ENCODE measurements around the gene MEIG1.

Gene MEIG1

DNA sequence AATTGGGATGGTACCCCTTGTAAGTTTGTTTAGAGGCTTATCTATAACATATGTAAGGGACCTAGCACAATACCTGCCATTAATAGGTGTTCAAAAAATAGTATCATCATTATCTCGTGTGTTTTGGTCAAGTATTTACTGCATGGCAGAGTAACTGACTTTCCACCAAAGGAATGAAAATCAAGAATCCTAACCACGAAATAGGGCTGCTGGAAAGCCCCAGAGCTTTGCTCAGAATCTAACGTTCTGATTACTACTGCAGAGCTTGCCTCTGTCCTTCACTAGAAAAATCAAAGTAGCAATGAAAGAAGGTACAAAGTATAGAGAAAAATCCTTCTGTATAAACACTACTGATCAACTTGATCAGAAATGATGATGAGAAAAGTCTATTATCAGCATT is 40.2 kb upstream of the MEIG1 start:
- TF ChIP-seq ARNT (IDR thresholded peaks at IDR 0.05) = no peak
- TF ChIP-seq, protein P1, sequence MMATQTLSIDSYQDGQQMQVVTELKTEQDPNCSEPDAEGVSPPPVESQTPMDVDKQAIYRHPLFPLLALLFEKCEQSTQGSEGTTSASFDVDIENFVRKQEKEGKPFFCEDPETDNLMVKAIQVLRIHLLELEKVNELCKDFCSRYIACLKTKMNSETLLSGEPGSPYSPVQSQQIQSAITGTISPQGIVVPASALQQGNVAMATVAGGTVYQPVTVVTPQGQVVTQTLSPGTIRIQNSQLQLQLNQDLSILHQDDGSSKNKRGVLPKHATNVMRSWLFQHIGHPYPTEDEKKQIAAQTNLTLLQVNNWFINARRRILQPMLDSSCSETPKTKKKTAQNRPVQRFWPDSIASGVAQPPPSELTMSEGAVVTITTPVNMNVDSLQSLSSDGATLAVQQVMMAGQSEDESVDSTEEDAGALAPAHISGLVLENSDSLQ (IDR thresholded peaks at IDR 0.05) = no peak
- no peak for TF ChIP-seq NFRKB (IDR thresholded peaks at IDR 0.05)
- TF ChIP-seq FOXA1 (IDR thresholded peaks at IDR 0.05) = no peak
- TF ChIP-seq SP1 (IDR thresholded peaks at IDR 0.05) = no peak
- no peak for TF ChIP-seq FOXK2 (IDR thresholded peaks at IDR 0.05)
- DNase-seq (ENCODE audit: extremely low spot score) = no peak
- ChIA-PET POLR2A (no interaction called here), CTCF (no interaction called here)

DNA sequence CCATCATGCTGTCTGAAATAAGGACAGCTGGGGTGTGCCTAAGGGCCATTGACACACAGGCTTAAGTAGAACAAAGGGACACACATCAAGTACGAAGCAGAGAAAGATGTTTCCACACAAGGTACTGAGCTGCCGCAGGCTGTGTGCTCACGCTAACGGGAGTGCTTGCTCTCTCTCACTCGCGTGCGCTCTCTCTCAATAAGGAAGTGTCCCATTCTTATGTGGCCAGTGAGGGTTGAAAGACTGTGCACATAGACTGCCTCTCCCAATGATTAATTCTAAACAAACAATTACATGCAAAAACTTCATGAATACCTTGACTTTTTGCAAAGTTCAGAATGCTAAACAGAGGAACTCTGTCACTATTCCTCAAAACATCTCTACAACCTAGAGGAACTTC is 35.2 kb upstream of the MEIG1 start:
- no peak for DNase-seq (ENCODE audit: extremely low spot score)
- CTCF ChIA-PET = no interaction called here
- TF ChIP-seq, protein P1 (IDR thresholded peaks at IDR 0.05) = no peak
- TF ChIP-seq FOXM1 (IDR thresholded peaks at IDR 0.05; ENCODE audit: borderline replicate concordance) (no peak), HDGF (IDR thresholded peaks at IDR 0.05; ENCODE audit: borderline replicate concordance) (no peak), FOXK2 (IDR thresholded peaks at IDR 0.05) (no peak), ELF4 (IDR thresholded peaks at IDR 0.05) (no peak)
- POLR2A ChIA-PET = no interaction called here

DNA sequence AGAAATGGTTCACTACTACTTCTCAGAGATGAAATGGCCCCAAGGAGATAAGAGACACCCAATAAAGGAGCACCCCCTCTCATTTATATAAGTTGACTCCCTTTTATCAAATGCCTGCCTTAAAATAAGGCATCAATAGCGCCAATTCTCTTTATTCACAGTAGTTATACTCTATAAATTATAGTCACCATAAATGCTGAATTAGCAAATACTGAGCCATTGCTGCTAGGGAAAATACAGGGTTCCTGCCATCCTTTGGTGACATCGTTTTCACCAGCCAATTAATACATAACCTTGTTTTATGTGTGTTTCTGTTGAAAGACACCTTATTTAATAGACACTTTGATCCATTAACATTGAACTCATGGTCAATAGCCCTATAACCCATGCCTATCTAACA is 33.9 kb upstream of the MEIG1 start:
- DNase-seq (ENCODE audit: extremely low spot score) = no peak
- ChIA-PET CTCF (no interaction called here), POLR2A (no interaction called here)
- no peak for TF ChIP-seq CTBP1 (IDR thresholded peaks at IDR 0.05; ENCODE audit: borderline replicate concordance)
- TF ChIP-seq FOXM1 (IDR thresholded peaks at IDR 0.05; ENCODE audit: borderline replicate concordance) = no peak
- no peak for TF ChIP-seq ZNF384 (IDR thresholded peaks at IDR 0.05)
- TF ChIP-seq FOXA1 (IDR thresholded peaks at IDR 0.05) = no peak
- TF ChIP-seq, protein P1 (IDR thresholded peaks at IDR 0.05) = no peak
- TF ChIP-seq NFRKB (IDR thresholded peaks at IDR 0.05) = no peak
- no peak for TF ChIP-seq SUZ12 (IDR thresholded peaks at IDR 0.05)
- TF ChIP-seq FOXK2 (IDR thresholded peaks at IDR 0.05) = no peak
- no peak for TF ChIP-seq ELF4 (IDR thresholded peaks at IDR 0.05)
- TF ChIP-seq SP1 (IDR thresholded peaks at IDR 0.05) = no peak
- no peak for TF ChIP-seq L3MBTL2 (conservative IDR thresholded peaks at IDR 0.05)
- TF ChIP-seq TARDBP (IDR thresholded peaks at IDR 0.05) = no peak
- TF ChIP-seq ARNT (IDR thresholded peaks at IDR 0.05) = no peak
- TF ChIP-seq HDGF (IDR thresholded peaks at IDR 0.05; ENCODE audit: borderline replicate concordance) = no peak
- TF ChIP-seq LEF1 (IDR thresholded peaks at IDR 0.05; ENCODE audit: borderline replicate concordance) = no peak

DNA sequence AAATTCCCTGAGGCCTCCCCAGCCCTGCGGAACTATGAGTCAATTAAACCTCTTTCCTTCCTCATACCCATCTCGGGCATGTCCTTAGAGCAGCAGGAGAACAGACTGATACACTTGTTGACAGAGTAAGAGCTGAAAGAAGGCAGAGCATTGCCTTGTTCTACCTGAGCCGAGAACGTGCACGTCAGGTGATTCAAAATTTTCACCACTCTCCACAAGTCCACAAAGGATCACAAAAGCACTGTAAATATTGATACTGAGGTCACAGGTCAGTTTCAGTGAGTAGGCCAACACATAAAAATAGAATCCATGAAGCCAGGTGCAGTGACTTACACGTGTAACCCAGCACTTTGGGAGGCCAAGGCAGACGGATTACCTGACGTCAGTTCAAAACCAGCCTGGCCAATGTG is 33.1 kb upstream of the MEIG1 start:
- CTCF ChIA-PET = no interaction called here
- TF ChIP-seq FOXM1 (IDR thresholded peaks at IDR 0.05; ENCODE audit: borderline replicate concordance) (no peak), BHLHE40 (IDR thresholded peaks at IDR 0.05; ENCODE audit: borderline replicate concordance) (no peak), ZNF384 (IDR thresholded peaks at IDR 0.05) (no peak), ARNT (IDR thresholded peaks at IDR 0.05) (no peak), FOXK2 (IDR thresholded peaks at IDR 0.05) (no peak), LEF1 (IDR thresholded peaks at IDR 0.05; ENCODE audit: borderline replicate concordance) (no peak)

DNA sequence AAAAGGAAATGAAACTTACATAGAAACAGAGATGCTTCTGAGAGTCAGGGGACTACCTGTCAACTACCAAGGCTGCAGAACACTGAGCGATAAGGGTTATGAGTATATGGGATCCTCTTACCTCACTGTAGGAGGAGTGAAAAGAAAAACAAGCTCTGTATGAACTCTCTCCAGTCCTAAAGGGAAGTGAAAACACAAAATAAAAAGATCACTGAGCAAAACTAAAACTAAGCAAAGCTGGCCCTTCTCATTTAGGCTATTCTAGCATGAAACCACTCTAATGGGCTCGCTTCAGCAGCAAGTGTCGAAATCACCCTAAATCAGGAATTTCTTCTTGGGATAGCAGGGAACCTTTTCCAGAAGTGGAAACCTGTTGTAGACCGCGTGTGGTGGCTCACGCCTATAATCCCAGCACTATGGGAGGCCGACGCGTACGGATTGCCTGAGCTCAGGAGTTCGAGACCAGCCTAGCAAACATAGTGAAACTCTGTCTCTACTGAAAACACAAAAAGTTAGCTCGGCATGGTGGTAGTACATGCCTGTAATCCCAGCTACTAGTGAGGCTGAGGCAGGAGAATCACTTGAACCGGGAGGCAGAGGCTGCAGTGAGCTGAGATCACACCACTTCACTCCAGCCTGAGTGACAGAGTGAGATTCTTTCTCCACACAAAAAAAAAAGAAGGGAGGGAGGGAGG is 32.3 kb upstream of the MEIG1 start:
- POLR2A ChIA-PET = no interaction called here
- CTCF ChIA-PET = no interaction called here
- DNase-seq (ENCODE audit: extremely low spot score) = no peak
- TF ChIP-seq FOXM1 (IDR thresholded peaks at IDR 0.05; ENCODE audit: borderline replicate concordance) (no peak), NFRKB (IDR thresholded peaks at IDR 0.05) (no peak), L3MBTL2 (conservative IDR thresholded peaks at IDR 0.05) (no peak)

More for the DNA sequence above, 33.1 kb upstream of the MEIG1 start:
- DNase-seq (ENCODE audit: extremely low spot score) = no peak
- POLR2A ChIA-PET = no interaction called here

DNA sequence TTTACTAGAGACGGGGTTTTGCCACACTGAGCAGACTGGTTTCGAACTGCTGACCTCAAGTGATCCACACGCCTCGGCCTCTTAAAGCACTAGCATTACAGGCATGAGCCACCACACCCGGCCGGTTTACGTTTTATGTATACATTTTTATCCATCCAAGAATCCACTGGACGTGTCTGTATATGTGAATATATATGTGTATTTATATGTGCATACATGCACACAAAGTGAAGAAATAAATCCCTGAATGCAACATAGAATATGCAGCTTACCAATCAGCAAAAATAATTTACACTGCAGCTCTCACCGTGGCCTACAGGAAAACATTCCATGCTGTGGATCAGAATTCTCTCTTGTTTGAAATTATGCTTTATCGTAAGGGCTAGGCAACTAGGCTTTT is 28.6 kb upstream of the MEIG1 start:
- POLR2A ChIA-PET = interaction anchor here (0.5 kb wide), 1 partner anchor 168 kb away, joined by 3 read pairs; no protein-coding TSS in a partner anchor
- DNase-seq (ENCODE audit: extremely low spot score) = no peak
- TF ChIP-seq FOXM1 (IDR thresholded peaks at IDR 0.05; ENCODE audit: borderline replicate concordance) (no peak), HDGF (IDR thresholded peaks at IDR 0.05; ENCODE audit: borderline replicate concordance) (no peak), ELF4 (IDR thresholded peaks at IDR 0.05) (no peak), SUZ12 (IDR thresholded peaks at IDR 0.05) (no peak), LEF1 (IDR thresholded peaks at IDR 0.05; ENCODE audit: borderline replicate concordance) (no peak), CTBP1 (IDR thresholded peaks at IDR 0.05; ENCODE audit: borderline replicate concordance) (no peak), FOXA1 (IDR thresholded peaks at IDR 0.05) (no peak), ARNT (IDR thresholded peaks at IDR 0.05) (no peak), ZNF384 (IDR thresholded peaks at IDR 0.05) (no peak), NFRKB (IDR thresholded peaks at IDR 0.05) (no peak), L3MBTL2 (conservative IDR thresholded peaks at IDR 0.05) (no peak), SP1 (IDR thresholded peaks at IDR 0.05) (no peak), FOXK2 (IDR thresholded peaks at IDR 0.05) (no peak), BHLHE40 (IDR thresholded peaks at IDR 0.05; ENCODE audit: borderline replicate concordance) (no peak), TARDBP (IDR thresholded peaks at IDR 0.05) (no peak)
- TF ChIP-seq, protein P1 (IDR thresholded peaks at IDR 0.05) = no peak
- CTCF ChIA-PET = no interaction called here

Measured in HEK293T (cell line).